Activated T-cell treated with anti-CD3 and anti-CD28 coated beads, Interleukin-2, amount 50 U/mL, for 24 hours (primary cell): ENCODE measurements around the gene NBEA.
"Not testable (repeated sequence)": the region's sequence is repeated elsewhere in the genome, so short reads cannot be mapped to it uniquely, and the experiment has no call there.

ENCODE experiments used
- DNase-seq: peaks from one replicate; pipeline ENCODE4 v3.0.0-alpha.2; 2020
- H3K27ac Mint-ChIP-seq: 2 replicates; pipeline ENCODE4 v1.8.0; 2020; ENCODE audit warnings: mild to moderate bottlenecking, mixed read lengths
- H3K27me3 Mint-ChIP-seq: 2 replicates; pipeline ENCODE4 v1.8.0; 2020; ENCODE audit warnings: mixed read lengths
- H3K36me3 Mint-ChIP-seq: 2 replicates; pipeline ENCODE4 v1.8.0; 2020; ENCODE audit warnings: low read depth, mixed read lengths
- H3K4me1 Mint-ChIP-seq: 2 replicates; pipeline ENCODE4 v1.8.0; 2020; ENCODE audit warnings: low read depth, mixed read lengths
- H3K4me3 Mint-ChIP-seq: 2 replicates; pipeline ENCODE4 v1.8.0; 2020; ENCODE audit warnings: mild to moderate bottlenecking, moderate library complexity, mixed read lengths
- H3K9me3 Mint-ChIP-seq: 2 replicates; pipeline ENCODE4 v1.8.0; 2020; ENCODE audit warnings: mixed read lengths

The NBEA gene

GRCh38 chr13:34988330-34988791, 46.3 kb downstream of the NBEA start:
- H3K4me1 Mint-ChIP-seq, result no peaks in the 10 kb centered on the region
- no peak for DNase-seq
- H3K27ac Mint-ChIP-seq, result no peak overlapping the region

DNA sequence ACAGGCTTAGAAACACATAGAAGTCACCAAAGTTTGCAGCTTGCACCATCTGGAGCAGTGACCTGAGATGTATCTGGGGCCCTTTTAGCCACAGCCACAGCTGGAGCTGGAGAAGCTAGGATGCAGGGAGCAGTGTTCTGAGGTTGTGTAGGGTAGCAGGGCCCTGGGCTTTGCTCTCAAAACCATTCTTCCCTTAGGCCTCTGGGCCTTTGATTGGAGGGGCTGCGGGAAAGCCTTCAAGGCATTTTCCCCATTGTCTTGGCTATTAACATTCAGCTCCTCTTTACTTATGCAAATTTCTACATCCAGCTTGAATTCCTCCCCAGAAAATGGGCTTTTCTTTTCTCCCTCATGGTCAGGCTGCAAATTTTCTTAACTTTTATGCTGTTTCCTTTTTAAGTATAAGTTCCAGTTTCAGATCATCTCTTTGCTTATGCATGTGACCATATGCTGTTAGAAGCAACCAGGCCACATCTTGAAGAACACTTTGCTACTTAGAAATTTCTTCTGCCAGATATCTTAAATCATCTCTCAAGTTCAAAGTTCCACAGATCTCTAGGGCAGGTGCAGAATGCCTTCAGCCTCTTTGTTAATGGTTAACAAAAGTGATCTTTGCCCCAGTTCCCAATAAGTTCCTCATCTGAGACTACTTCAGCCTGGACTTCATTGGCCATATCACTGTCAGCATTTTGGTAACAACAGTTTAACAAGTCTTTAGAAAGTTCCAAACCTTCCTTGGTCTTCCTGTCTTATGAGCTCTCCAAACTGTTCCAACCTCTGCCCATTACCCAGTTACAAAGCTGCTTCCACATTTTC, 48.5 kb downstream of the NBEA start:
- Mint-ChIP-seq H3K4me3 (no peak overlapping the region), H3K9me3 (peaks cover 39% of the 10 kb centered on the region), H3K27me3 (no peaks in the 10 kb centered on the region), H3K36me3 (peaks cover 14% of the 10 kb centered on the region), H3K4me1 (no peaks in the 10 kb centered on the region), H3K27ac (no peak overlapping the region)
- no peak for DNase-seq

More at GRCh38 chr13:34988330-34988791, 46.3 kb downstream of the NBEA start:
- peaks cover 14% of the 10 kb centered on the region for H3K36me3 Mint-ChIP-seq
- no peak overlapping the region for H3K4me3 Mint-ChIP-seq
- peaks cover 35% of the 10 kb centered on the region for H3K9me3 Mint-ChIP-seq
- H3K27me3 Mint-ChIP-seq, result no peaks in the 10 kb centered on the region

GRCh38 chr13:34993470-34993869, 51.4 kb downstream of the NBEA start:
- Mint-ChIP-seq H3K27me3 (no peaks in the 10 kb centered on the region), H3K4me3 (no peak overlapping the region), H3K9me3 (peaks cover 34% of the 10 kb centered on the region), H3K4me1 (no peaks in the 10 kb centered on the region), H3K27ac (no peak overlapping the region), H3K36me3 (peaks cover 11% of the 10 kb centered on the region)
- no peak for DNase-seq

- H3K9me3 Mint-ChIP-seq, H3K4me1 Mint-ChIP-seq, H3K36me3 Mint-ChIP-seq, H3K27ac Mint-ChIP-seq, DNase-seq, H3K4me3 Mint-ChIP-seq, H3K27me3 Mint-ChIP-seq: not testable (repeated sequence)
These were observed 61.7 kb downstream of the NBEA start for GRCh38 chr13:35003734-35004133.

DNA sequence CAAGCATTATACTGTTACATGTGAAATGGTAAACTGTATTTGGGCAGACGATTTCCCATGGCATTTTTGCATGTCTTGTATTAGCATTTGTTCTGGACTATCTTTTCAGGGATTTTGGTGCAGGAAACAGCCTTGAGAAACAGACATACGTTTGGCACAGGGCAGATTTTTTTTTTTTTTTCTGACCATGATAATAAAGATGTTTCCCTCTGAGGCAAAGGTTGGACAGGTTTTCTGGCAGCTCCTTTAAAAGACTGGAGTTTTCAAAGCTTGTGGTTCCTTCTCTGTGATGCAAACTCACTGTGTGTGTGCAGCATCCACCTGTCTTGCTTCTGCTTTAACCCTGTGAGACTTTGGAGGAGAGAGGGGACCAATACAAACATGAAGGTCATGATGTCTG, 63.0 kb downstream of the NBEA start:
- no peak overlapping the region for H3K4me3 Mint-ChIP-seq
- no peaks in the 10 kb centered on the region for H3K36me3 Mint-ChIP-seq
- no peak overlapping the region for H3K27ac Mint-ChIP-seq
- no peaks in the 10 kb centered on the region for H3K27me3 Mint-ChIP-seq
- no peak for DNase-seq
- no peaks in the 10 kb centered on the region for H3K4me1 Mint-ChIP-seq
- H3K9me3 Mint-ChIP-seq, result peaks cover 4% of the 10 kb centered on the region

DNA sequence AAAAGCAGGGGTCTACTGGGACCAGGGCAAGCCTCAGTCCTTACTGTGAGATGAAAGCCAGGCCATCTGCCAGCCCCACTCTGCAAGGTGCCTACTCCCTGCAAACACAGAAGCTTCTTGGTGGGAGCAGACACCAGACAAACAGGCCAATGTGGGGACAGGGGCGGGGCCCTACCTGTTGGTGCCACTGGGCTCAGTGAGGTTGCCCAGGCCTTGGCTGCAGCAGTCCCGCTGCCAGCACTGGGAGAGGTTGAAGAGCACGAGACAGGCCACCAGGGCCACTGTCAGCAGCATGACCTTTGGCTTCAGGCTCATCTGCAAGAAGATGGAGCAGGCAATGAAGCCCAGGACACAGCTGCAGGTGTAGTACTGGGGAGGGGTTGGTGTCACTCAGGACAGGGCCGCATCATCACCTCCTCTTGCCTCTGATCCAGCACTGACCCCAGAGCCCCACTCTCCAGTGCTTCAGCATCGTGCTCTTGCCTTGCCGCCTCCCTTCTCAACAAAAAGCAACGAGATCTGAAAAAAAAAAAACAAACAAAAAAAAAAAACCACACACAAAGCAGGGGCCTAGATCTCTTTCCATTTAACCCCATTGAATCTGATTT, 72.6 kb downstream of the NBEA start:
- Mint-ChIP-seq H3K9me3 (no peaks in the 10 kb centered on the region), H3K27me3 (no peaks in the 10 kb centered on the region), H3K4me3 (no peak overlapping the region), H3K4me1 (peaks cover 4% of the 10 kb centered on the region), H3K27ac (no peak overlapping the region), H3K36me3 (no peaks in the 10 kb centered on the region)
- DNase-seq, result no peak

DNA sequence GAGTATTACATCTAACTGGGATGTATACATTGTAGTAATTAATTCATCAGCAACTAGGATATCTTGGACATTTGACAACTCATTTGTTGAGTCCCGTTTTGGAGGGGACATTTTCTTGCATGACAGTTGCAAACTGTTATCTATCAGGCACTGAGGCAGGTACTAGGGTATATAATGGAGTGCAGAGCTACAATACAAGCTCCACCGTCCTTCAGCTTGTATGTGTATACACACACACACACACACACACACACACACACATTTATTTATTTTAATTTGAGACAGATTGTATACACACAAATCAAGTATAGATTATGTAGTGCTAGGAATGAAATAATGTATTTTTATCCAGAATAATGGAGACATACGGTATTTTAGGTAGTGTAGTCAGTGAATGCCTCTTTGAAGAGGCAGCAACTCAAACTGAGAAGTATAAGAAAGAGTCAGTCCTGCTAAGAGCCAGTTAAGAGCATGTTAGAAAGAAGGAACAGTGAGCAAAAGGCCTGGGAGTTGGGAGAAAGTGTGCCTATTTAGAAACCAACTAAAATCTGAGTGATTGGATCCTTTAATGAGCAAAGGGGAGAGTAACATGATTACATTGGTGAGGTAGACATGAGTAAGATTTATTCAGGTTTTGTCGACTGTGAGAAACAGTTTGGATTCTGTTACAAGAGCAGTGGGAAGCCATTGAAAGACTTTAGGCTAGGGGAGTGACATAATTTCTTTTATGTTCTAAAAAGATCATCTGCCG, 74.5 kb downstream of the NBEA start:
- DNase-seq, result no peak
- Mint-ChIP-seq H3K4me1 (peaks cover 4% of the 10 kb centered on the region), H3K4me3 (no peak overlapping the region), H3K27me3 (no peaks in the 10 kb centered on the region), H3K9me3 (peaks cover 4% of the 10 kb centered on the region), H3K36me3 (no peaks in the 10 kb centered on the region), H3K27ac (no peak overlapping the region)

- H3K9me3 Mint-ChIP-seq, result peaks cover 18% of the 10 kb centered on the region
- no peak overlapping the region for H3K4me3 Mint-ChIP-seq
- H3K27me3 Mint-ChIP-seq, result no peaks in the 10 kb centered on the region
- peaks cover 4% of the 10 kb centered on the region for H3K36me3 Mint-ChIP-seq
- DNase-seq, result no peak
- H3K4me1 Mint-ChIP-seq, result no peaks in the 10 kb centered on the region
- H3K27ac Mint-ChIP-seq, result no peak overlapping the region
These were observed 83.2 kb downstream of the NBEA start for GRCh38 chr13:35025314-35025713.

- Mint-ChIP-seq H3K4me1 (no peaks in the 10 kb centered on the region), H3K27ac (no peak overlapping the region), H3K9me3 (peaks cover 36% of the 10 kb centered on the region), H3K27me3 (no peaks in the 10 kb centered on the region), H3K36me3 (peaks cover 14% of the 10 kb centered on the region), H3K4me3 (no peak overlapping the region)
- DNase-seq, result no peak
These were observed 86.3 kb downstream of the NBEA start for GRCh38 chr13:35028338-35028867.

DNA sequence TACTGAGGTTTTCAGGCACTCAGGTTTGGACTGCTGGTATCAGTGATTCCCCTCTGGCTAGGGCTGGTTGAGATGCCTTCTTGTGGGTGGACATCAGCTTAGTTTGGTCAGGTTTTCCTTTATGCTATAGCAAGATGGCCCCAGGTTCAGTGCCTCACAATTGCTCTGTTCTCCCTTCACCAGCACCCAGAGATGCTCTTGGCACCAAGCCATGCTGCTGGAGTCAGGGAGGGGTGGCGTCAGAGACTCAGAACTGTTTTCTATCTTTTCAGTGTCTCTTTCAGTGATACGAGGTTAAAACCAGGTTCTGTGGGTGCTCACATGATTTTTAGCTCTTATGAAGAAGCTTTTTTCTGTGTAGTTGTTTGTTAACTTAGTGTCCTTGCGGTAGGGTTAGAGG, 96.9 kb downstream of the NBEA start:
- Mint-ChIP-seq H3K36me3 (peaks cover 4% of the 10 kb centered on the region), H3K27me3 (no peaks in the 10 kb centered on the region), H3K9me3 (peaks cover 15% of the 10 kb centered on the region), H3K4me1 (no peaks in the 10 kb centered on the region), H3K27ac (no peak overlapping the region), H3K4me3 (no peak overlapping the region)
- DNase-seq, result no peak

- Mint-ChIP-seq H3K27me3 (no peaks in the 10 kb centered on the region), H3K36me3 (peaks cover 3% of the 10 kb centered on the region), H3K4me3 (no peak overlapping the region), H3K9me3 (no peaks in the 10 kb centered on the region), H3K27ac (no peak overlapping the region), H3K4me1 (no peaks in the 10 kb centered on the region)
- DNase-seq, result no peak
These were observed 104.5 kb downstream of the NBEA start for GRCh38 chr13:35046587-35046986.

DNA sequence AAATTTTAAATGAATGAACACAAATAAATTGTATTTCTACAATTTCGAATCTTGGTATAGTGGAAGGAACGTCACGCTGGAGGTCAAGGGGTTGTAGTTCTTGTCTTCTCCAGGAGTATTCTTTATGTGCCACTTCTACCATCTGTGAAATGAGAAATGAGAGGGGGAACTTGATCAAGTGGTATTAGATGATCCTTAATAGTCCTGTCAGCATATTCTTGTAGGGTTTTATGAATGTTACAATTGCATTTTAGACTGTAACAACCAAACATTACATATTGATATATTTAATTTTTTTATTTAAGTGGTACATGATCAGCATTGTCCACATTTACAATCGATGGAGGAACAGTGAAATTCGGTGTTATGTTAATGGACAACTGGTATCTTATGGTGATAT, 113.6 kb downstream of the NBEA start:
- DNase-seq, result no peak
- Mint-ChIP-seq H3K27ac (no peak overlapping the region), H3K27me3 (no peaks in the 10 kb centered on the region), H3K4me1 (no peaks in the 10 kb centered on the region), H3K36me3 (peaks cover 3% of the 10 kb centered on the region), H3K9me3 (no peaks in the 10 kb centered on the region), H3K4me3 (no peak overlapping the region)

GRCh38 chr13:35057858-35058257, 115.8 kb downstream of the NBEA start:
- peaks cover 3% of the 10 kb centered on the region for H3K36me3 Mint-ChIP-seq
- no peak for DNase-seq
- H3K4me1 Mint-ChIP-seq, result no peaks in the 10 kb centered on the region
- H3K9me3 Mint-ChIP-seq, result no peaks in the 10 kb centered on the region
- H3K27me3 Mint-ChIP-seq, result no peaks in the 10 kb centered on the region
- no peak overlapping the region for H3K27ac Mint-ChIP-seq
- H3K4me3 Mint-ChIP-seq, result no peak overlapping the region

GRCh38 chr13:35058585-35058984, 116.5 kb downstream of the NBEA start:
- not testable (repeated sequence) for H3K9me3 Mint-ChIP-seq, H3K27me3 Mint-ChIP-seq, DNase-seq, H3K4me1 Mint-ChIP-seq, H3K27ac Mint-ChIP-seq, H3K4me3 Mint-ChIP-seq, H3K36me3 Mint-ChIP-seq

DNA sequence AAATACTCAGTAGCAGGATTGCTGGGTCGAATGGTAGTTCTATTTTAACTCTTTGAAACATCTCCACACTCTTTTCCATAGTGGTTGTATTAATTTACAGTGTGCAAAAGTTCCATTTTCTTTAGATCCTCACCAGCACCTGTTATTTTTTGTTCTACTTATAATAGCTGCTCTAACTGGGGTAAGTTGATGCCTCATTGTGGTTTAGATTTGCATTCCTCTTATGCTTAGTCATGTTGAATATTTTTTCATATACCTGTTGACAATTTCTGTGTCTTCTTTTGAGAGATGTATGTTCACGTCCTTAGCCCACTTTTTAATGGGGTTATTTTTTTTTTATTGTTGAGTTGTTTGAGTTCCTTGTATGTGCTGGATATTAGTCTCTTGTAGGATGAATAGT, 144.6 kb downstream of the NBEA start:
- Mint-ChIP-seq H3K4me1 (no peaks in the 10 kb centered on the region), H3K4me3 (no peak overlapping the region), H3K36me3 (peaks cover 8% of the 10 kb centered on the region), H3K9me3 (peaks cover 19% of the 10 kb centered on the region), H3K27me3 (no peaks in the 10 kb centered on the region), H3K27ac (no peak overlapping the region)
- DNase-seq, result no peak
